ENCODE data around the gene LRCH1. TPM values are rescaled to one million over a fixed set of nuclear protein-coding genes. Genes with fewer than 3 reads are reported as not detected.
"Not testable (repeated sequence)": the region's sequence is repeated elsewhere in the genome, so short reads cannot be mapped to it uniquely, and the experiment has no call there.

The LRCH1 gene
- total and polyA plus RNA-seq, 11 donors, result 4.5 to 20.1 (median 12.5) TPM

DNA sequence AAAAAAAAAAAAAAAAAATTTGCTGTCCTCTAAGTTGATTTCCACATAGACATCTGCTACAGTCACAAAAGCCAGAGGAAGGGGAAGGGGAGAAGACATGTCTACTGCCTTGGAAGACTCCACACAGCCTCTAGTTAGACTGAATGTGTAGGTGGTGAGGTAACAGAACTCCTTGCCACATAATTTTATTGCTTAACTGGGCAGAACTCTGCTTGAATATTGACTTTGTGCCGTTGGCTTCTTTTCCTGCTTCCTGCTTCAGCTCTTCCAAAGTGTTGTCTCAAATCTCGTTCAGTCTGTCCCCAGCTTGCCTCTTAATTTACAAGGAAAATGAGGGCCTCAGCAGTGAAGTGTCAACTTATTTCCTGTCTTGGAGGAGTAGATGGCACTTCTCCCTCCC, 206.9 kb downstream of the LRCH1 start:
- Histone ChIP-seq H3K4me1 (peaks cover 0 to 14% (median 0%) of the 10 kb centered on the region in 12 donors), H3K27ac (no peak overlapping the region), H3K36me3 (no peaks in the 10 kb centered on the region), H3K27me3 (no peaks in the 10 kb centered on the region), H3K9me3 (no peaks in the 10 kb centered on the region), H3K4me3 (no peak overlapping the region)
- ATAC-seq (peak in 2 of 4 donors; percentile 58 to 82), DNase-seq (no peak)
- WGBS, 4 donors, result 26 to 43% (median 40%) methylated on average over 2 of the region's 2 CpGs
- TF ChIP-seq CTCF (IDR thresholded peaks at IDR 0.05) (no peak), POLR2A (IDR thresholded peaks at IDR 0.05) (no peak)
- intact Hi-C loops (cut with DNase I), result no loop called here

GRCh38 chr13:46761174-46761573, 208.2 kb downstream of the LRCH1 start:
- no peak for TF ChIP-seq POLR2A (IDR thresholded peaks at IDR 0.05)
- TF ChIP-seq CTCF (IDR thresholded peaks at IDR 0.05), result no peak
- H3K4me1 ChIP-seq, result peaks cover 0 to 14% (median 0%) of the 10 kb centered on the region in 12 donors
- H3K36me3 ChIP-seq, result no peaks in the 10 kb centered on the region
- no peaks in the 10 kb centered on the region for H3K27me3 ChIP-seq
- H3K27ac ChIP-seq, result no peak overlapping the region
- ATAC-seq (no peak), DNase-seq (no peak)
- no peaks in the 10 kb centered on the region for H3K9me3 ChIP-seq
- H3K4me3 ChIP-seq, result no peak overlapping the region
- intact Hi-C loops (cut with DNase I), result no loop called here
- WGBS, 4 donors, result 93 to 94% (median 93%) methylated on average over 4 of the region's 4 CpGs

DNA sequence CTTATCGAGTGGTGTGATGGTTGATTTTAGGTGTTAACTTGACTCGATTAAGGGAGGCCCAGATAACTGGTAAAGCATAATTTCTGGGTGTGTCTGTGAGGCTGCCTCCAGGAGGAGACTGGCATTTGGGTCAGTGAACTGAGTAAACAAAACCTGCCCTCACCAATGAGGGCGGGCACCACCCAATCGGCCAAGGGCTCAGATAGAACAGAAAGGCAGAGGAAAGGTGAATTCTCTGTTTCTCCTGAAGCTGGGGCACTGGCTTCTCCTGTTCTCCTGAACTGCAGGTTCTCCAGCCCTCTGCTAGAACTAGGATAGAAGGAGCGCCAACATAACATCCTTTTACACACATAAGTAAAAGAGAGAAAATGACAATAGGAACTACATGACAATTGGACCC, 208.9 kb downstream of the LRCH1 start:
- TF ChIP-seq POLR2A (IDR thresholded peaks at IDR 0.05) (no peak), CTCF (IDR thresholded peaks at IDR 0.05) (no peak)
- DNase-seq (no peak), ATAC-seq (no peak)
- WGBS, 4 donors, result 75 to 94% (median 84%) methylated on average over 5 of the region's 5 CpGs
- Histone ChIP-seq H3K4me1 (peaks cover 0 to 12% (median 0%) of the 10 kb centered on the region in 12 donors), H3K27me3 (no peaks in the 10 kb centered on the region), H3K36me3 (no peaks in the 10 kb centered on the region), H3K4me3 (no peak overlapping the region), H3K9me3 (no peaks in the 10 kb centered on the region), H3K27ac (no peak overlapping the region)
- intact Hi-C loops (cut with DNase I), result no loop called here

DNA sequence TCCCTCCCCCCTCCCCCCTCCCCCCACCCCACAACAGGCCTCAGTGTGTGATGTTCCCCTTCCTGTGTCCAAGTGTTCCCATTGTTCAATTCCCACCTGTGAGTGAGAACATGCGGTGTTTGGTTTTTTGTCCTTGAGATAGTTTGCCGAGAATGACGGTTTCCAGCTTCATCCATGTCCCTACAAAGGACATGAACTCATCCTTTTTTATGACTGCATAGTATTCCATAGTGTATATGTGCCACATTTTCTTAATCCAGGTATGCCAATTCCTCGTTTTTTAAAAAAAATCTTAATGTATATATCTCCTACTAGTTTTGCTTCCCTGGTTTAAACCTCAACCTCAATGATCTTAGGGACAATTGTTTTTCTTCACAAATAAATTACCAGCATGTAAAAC, 217.0 kb downstream of the LRCH1 start:
- DNase-seq, result not testable (repeated sequence)
- peaks cover 0 to 58% (median 48%) of the 10 kb centered on the region in 9 donors for H3K36me3 ChIP-seq

GRCh38 chr13:46771693-46772092, 218.7 kb downstream of the LRCH1 start:
- intact Hi-C loops (cut with DNase I), result no loop called here
- no peaks in the 10 kb centered on the region for H3K27me3 ChIP-seq
- peaks cover 0 to 76% (median 66%) of the 10 kb centered on the region in 9 donors for H3K36me3 ChIP-seq
- no peak overlapping the region for H3K4me3 ChIP-seq
- no peak for ATAC-seq
- no peak for TF ChIP-seq POLR2A (IDR thresholded peaks at IDR 0.05)
- no peak for TF ChIP-seq CTCF (IDR thresholded peaks at IDR 0.05)
- H3K9me3 ChIP-seq, result peaks cover 0 to 4% (median 0%) of the 10 kb centered on the region in 12 donors
- no peak for DNase-seq
- H3K4me1 ChIP-seq, result peaks cover 0 to 24% (median 0%) of the 10 kb centered on the region in 12 donors
- no peak overlapping the region for H3K27ac ChIP-seq

More for the DNA sequence above, 217.0 kb downstream of the LRCH1 start:
- H3K4me1 ChIP-seq; H3K9me3 ChIP-seq; intact Hi-C loops (cut with DNase I); H3K27ac ChIP-seq; H3K27me3 ChIP-seq; ATAC-seq; H3K4me3 ChIP-seq: not testable (repeated sequence)
- 93 to 98% (median 96%) methylated on average over 4 of the region's 4 CpGs for WGBS, 4 donors
